SK-N-MC (cell line): ENCODE data around the gene RBM6.

ENCODE experiments used
- EZH2 ChIP-seq: fragments of 200-600 bp; sonication (generic); IDR thresholded peaks from one replicate; pipeline ENCODE4 v1.6.1; 2017; ENCODE audit warnings: antibody characterized with exemption
- POLR2AphosphoS5 ChIP-seq: IDR thresholded peaks from 2 replicates; pipeline ENCODE4 v1.6.1; 2012; ENCODE audit warnings: mild to moderate bottlenecking, low read depth, low read length, borderline replicate concordance

DNA sequence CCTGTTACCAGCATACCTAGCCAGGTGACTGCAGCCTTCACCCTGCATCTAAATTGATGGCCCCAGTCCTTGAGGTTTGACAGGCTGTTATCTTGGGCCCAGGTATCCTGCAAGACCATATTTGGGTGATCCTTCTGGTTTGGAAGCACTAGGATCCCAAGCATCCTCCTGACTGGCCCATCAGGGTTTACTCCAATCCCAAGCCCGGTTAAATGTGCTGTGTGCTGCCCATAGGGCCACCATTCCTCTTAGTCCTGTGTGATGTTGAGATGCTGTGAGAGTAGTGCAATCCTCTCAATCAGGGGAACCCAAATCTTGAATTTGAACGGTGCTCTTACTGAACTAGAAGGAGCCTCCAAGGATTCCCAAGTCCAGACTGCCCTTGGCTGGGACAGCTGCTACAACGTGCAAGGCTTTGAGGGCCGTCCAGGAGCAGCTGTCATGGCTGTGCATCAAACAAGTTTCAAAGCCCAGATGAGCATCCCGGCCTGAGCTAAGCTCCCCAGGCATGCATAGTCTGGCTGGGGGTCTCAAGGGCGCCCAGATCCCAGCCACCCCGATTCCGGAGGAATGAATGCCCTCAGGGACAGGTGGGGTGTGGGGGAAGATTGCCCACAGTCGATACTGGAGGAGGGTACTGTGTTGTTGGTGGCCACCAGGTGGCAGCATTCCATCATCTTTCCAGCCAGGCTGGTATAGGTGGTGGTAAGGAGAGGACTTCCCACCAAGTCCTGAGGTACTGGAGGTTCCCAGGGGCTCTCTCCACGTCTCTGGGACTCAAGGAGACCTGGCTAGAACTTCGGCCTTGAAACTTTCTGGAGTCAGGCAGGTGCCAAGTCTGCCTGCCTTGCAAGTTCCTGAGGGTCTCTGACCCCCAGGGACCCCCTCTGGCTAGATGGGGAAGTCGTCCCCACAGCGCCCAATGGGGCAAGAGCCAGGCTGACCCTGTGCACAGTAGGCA lies 181.4 kb downstream of the RBM6 start:
- TF ChIP-seq EZH2 (no peak), POLR2AphosphoS5 (peak; percentile 32; the same call in 1 of the 2 replicates)
